Progenitor cell of endocrine pancreas (in vitro differentiated cells): ENCODE results near the gene IHH. TPM values are rescaled to one million over a fixed set of nuclear protein-coding genes. Genes with fewer than 3 reads are reported as not detected.

Experiments used
- DNase-seq: peaks from one replicate; pipeline ENCODE4 v3.0.0; 2021; ENCODE audit warnings: low spot score; ENCODE audit not compliant: unreplicated experiment
- H3K27ac Mint-ChIP-seq: 2 replicates; pipeline ENCODE4 v1.8.0; 2021; ENCODE audit warnings: mild to moderate bottlenecking, moderate library complexity, mixed read lengths
- H3K27me3 Mint-ChIP-seq: 2 replicates; pipeline ENCODE4 v1.8.0; 2021; ENCODE audit warnings: mixed read lengths
- H3K36me3 Mint-ChIP-seq: 2 replicates; pipeline ENCODE4 v1.8.0; 2022; ENCODE audit warnings: mixed read lengths; ENCODE audit not compliant: insufficient read depth
- H3K4me1 Mint-ChIP-seq: 2 replicates; pipeline ENCODE4 v1.8.0; 2021; ENCODE audit warnings: low read depth, mixed read lengths
- H3K4me3 Mint-ChIP-seq: 2 replicates; pipeline ENCODE4 v1.8.0; 2021; ENCODE audit warnings: low read depth, mild to moderate bottlenecking, moderate library complexity, mixed read lengths
- H3K9me3 Mint-ChIP-seq: 2 replicates; pipeline ENCODE4 v1.8.0; 2021; ENCODE audit warnings: low read depth, mixed read lengths
- long read RNA-seq: library from polyadenylated mRNA; unstranded; transcript quantifications from one replicate; pipeline ENCODE4 v2.0.0, GENCODE V29; 2020
- total RNA-seq: library from RNA; stranded (reverse); gene quantifications from 2 replicates; pipeline ENCODE4 v1.2.1, GENCODE V29; 2021
- TF ChIP-seq, protein P1 (sequence below): fragments of 200-600 bp; sonication (generic); IDR thresholded peaks from one replicate; pipeline ENCODE4 v1.5.0; 2021; ENCODE audit warnings: antibody characterized with exemption, mild to moderate bottlenecking; ENCODE audit not compliant: unreplicated experiment

IHH gene
- 17.3 and 24.1 TPM in 2 replicates for total RNA-seq
- long read RNA-seq, result 0 reads

DNA sequence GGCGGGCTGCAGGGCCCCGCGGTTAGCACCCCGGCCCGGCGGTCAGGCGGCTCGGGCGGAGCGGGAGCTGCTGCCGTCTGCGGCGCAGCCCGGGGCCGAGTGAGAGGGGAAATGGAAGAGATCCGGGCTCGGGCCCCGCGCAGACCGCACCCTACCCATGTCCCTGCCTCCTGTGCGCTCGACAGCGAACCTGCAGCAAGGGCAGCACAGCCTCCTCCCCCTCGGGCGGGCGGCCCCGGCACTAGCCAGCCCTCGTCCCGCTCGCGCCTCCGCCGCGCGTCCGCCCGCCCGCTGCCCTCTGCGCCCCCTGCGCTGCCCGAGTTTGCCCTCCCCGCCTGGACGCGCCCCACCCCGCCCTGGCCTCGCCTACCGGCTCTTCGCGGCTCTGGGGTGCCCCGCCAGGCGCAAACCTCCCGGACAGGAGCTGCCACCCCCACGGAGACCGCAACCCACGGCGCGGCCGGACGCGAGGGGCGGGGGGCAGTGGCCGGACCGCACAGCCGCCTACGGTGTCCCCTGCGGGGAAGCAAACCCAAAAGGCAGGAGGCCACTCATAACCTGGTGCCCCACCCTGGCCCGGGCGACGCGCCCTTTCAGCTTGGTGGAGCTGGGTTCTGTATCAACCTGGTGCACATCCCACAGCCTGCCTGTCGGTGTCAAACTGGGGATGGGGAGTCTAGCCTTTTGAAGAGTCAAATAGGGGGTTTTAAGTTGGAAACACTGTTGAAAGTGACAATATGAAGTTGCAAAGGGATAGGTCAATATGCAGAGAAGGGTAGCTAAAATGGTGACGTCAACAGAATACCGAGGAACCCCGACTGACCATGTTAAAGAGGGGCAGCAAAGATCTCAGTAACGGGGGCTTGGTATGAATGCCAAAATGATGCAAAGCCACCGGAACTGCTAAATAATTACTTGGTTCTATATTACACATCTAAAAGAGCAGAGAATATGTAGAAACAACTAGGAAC lies at the start of gene IHH:
IHH (minus strand) TSS at position 101 of the 971 bp plus-strand sequence. CDS start 454 bp downstream, outside the sequence.
- Mint-ChIP-seq H3K4me3 (peak within 1 kb of the TSS; percentile 84), H3K27me3 (peaks cover 77% of the 10 kb centered on the region), H3K4me1 (peaks cover 18% of the 10 kb centered on the region), H3K36me3 (peaks cover 2% of the 10 kb centered on the region), H3K9me3 (no peaks in the 10 kb centered on the region), H3K27ac (no peak within 1 kb of the TSS)
- TF ChIP-seq, protein P1, sequence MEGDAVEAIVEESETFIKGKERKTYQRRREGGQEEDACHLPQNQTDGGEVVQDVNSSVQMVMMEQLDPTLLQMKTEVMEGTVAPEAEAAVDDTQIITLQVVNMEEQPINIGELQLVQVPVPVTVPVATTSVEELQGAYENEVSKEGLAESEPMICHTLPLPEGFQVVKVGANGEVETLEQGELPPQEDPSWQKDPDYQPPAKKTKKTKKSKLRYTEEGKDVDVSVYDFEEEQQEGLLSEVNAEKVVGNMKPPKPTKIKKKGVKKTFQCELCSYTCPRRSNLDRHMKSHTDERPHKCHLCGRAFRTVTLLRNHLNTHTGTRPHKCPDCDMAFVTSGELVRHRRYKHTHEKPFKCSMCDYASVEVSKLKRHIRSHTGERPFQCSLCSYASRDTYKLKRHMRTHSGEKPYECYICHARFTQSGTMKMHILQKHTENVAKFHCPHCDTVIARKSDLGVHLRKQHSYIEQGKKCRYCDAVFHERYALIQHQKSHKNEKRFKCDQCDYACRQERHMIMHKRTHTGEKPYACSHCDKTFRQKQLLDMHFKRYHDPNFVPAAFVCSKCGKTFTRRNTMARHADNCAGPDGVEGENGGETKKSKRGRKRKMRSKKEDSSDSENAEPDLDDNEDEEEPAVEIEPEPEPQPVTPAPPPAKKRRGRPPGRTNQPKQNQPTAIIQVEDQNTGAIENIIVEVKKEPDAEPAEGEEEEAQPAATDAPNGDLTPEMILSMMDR, result no peak
- DNase-seq, result peak; percentile 37

DNA sequence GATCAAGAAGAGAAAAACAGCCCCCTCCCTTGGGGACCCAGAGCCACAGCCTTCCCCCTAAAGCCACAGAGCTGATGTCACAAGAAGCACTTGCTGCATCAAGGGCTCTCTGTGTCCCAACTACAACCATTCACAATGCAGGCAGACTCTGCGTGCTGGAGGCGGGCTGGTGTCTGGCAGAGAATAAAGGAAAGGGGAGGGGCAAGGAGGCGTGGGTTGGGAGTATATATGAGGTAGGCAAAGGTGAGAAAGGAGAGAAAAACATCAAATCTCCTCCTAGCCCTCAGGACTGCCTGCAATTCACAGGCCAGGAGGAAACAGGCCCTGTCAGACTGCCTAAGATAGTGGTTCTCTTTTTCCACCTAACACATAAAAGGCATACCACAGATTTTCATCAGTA lies 48.8 kb upstream of the IHH start:
- peak overlapping the region; percentile 27 for H3K27ac Mint-ChIP-seq
- no peak for DNase-seq
- peaks cover 80% of the 10 kb centered on the region for H3K27me3 Mint-ChIP-seq

DNA sequence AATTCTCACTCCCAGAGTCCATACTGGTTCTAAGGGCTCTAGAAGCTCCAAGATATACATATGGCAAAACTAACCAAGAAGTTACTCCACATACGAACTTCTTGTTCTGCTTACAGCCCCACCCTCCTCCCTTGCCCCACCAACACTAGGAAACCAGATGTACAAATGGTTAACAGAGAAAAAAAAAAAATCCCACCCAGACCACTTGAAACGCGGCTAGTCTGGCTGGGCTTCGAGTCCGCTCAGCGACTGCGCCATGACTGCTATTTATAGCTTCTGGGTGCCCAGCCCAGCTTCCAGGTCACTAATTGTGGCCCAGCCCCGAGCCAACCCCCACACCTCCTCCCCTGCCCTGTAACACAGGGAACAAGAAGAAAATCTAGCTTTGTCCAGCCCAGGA lies 47.0 kb upstream of the IHH start:
- H3K36me3 Mint-ChIP-seq, result peaks cover 3% of the 10 kb centered on the region
- H3K4me3 Mint-ChIP-seq, result no peak overlapping the region
- H3K27me3 Mint-ChIP-seq, result peaks cover 68% of the 10 kb centered on the region
- no peak overlapping the region for H3K27ac Mint-ChIP-seq
- TF ChIP-seq, protein P1, result no peak
- H3K4me1 Mint-ChIP-seq, result peaks cover 31% of the 10 kb centered on the region
- DNase-seq, result no peak
- no peaks in the 10 kb centered on the region for H3K9me3 Mint-ChIP-seq

More for the DNA sequence above, 48.8 kb upstream of the IHH start:
- H3K4me3 Mint-ChIP-seq, result no peak overlapping the region
- H3K36me3 Mint-ChIP-seq, result no peaks in the 10 kb centered on the region
- H3K9me3 Mint-ChIP-seq, result no peaks in the 10 kb centered on the region
- H3K4me1 Mint-ChIP-seq, result peaks cover 36% of the 10 kb centered on the region
- TF ChIP-seq, protein P1, result no peak

- no peak for DNase-seq
Measured at GRCh38 chr2:219106251-219106650, 45.5 kb upstream of the IHH start.

More at GRCh38 chr2:219106251-219106650, 45.5 kb upstream of the IHH start:
- H3K27ac Mint-ChIP-seq, result no peak overlapping the region
- no peak overlapping the region for H3K4me3 Mint-ChIP-seq
- peaks cover 58% of the 10 kb centered on the region for H3K27me3 Mint-ChIP-seq
- H3K4me1 Mint-ChIP-seq, result peaks cover 19% of the 10 kb centered on the region
- TF ChIP-seq, protein P1, result no peak
- H3K9me3 Mint-ChIP-seq, result no peaks in the 10 kb centered on the region
- H3K36me3 Mint-ChIP-seq, result peaks cover 3% of the 10 kb centered on the region
